ENCODE measurements around the gene NTF4.
"Not testable (repeated sequence)": the region's sequence is repeated elsewhere in the genome, so short reads cannot be mapped to it uniquely, and the experiment has no call there.

Gene NTF4

GRCh38 chr19:49036815-49037214 lies 27.8 kb downstream of the NTF4 start, which contains the start of gene CGB1:
Gene CGB1 (minus strand): TSS chr19:49036895. CDS start chr19:49036711, 184 bp downstream.
- DNase-seq (ENCODE audit: low read depth); H3K4me3 ChIP-seq (ENCODE audit: low read depth, low read length): not testable (repeated sequence)
- peak; percentile 53 for TF ChIP-seq CTCF (IDR thresholded peaks at IDR 0.05; ENCODE audit: insufficient read depth, low read depth, low read length, missing control alignments)

GRCh38 chr19:49031642-49032301 lies 32.8 kb downstream of the NTF4 start, which contains the start of gene CGB2:
Gene CGB2 (plus strand): TSS chr19:49031890. CDS start chr19:49032096, 206 bp downstream.
- H3K4me3 ChIP-seq (ENCODE audit: low read depth, low read length); DNase-seq (ENCODE audit: low read depth): not testable (repeated sequence)
- peak; percentile 35 for TF ChIP-seq CTCF (IDR thresholded peaks at IDR 0.05; ENCODE audit: insufficient read depth, low read depth, low read length, missing control alignments)

- H3K4me3 ChIP-seq (ENCODE audit: low read depth, low read length); DNase-seq (ENCODE audit: low read depth): not testable (repeated sequence)
Measured at GRCh38 chr19:49030323-49030722, 34.3 kb downstream of the NTF4 start.

GRCh38 chr19:49029749-49030148 lies 34.9 kb downstream of the NTF4 start:
- DNase-seq (ENCODE audit: low read depth); H3K4me3 ChIP-seq (ENCODE audit: low read depth, low read length): not testable (repeated sequence)

GRCh38 chr19:49028686-49029085 lies 35.9 kb downstream of the NTF4 start:
- not testable (repeated sequence) for DNase-seq (ENCODE audit: low read depth); H3K4me3 ChIP-seq (ENCODE audit: low read depth, low read length)

- DNase-seq (ENCODE audit: low read depth); H3K4me3 ChIP-seq (ENCODE audit: low read depth, low read length): not testable (repeated sequence)
Measured at GRCh38 chr19:49025599-49025998, 39.0 kb downstream of the NTF4 start.

GRCh38 chr19:49025088-49025487 lies 39.5 kb downstream of the NTF4 start:
- not testable (repeated sequence) for DNase-seq (ENCODE audit: low read depth); H3K4me3 ChIP-seq (ENCODE audit: low read depth, low read length)

- H3K4me3 ChIP-seq (ENCODE audit: low read depth, low read length); DNase-seq (ENCODE audit: low read depth): not testable (repeated sequence)
Measured at GRCh38 chr19:49024233-49024632, 40.4 kb downstream of the NTF4 start, which contains the start of gene CGB3. Gene CGB3 (minus strand): TSS chr19:49024333. CDS start chr19:49023971, 362 bp downstream.

GRCh38 chr19:49022116-49022515 lies 42.5 kb downstream of the NTF4 start:
- TF ChIP-seq CTCF (IDR thresholded peaks at IDR 0.05; ENCODE audit: insufficient read depth, low read depth, low read length, missing control alignments): no peak
- no peak for DNase-seq (ENCODE audit: low read depth)
- H3K4me3 ChIP-seq (ENCODE audit: low read depth, low read length): no peak overlapping the region

- no peak overlapping the region for H3K4me3 ChIP-seq (ENCODE audit: low read depth, low read length)
- no peak for TF ChIP-seq CTCF (IDR thresholded peaks at IDR 0.05; ENCODE audit: insufficient read depth, low read depth, low read length, missing control alignments)
- no peak for DNase-seq (ENCODE audit: low read depth)
Measured at GRCh38 chr19:49020931-49021895, 43.4 kb downstream of the NTF4 start.

Measured in GM12865 (cell line).